Putamen (tissue), 1 donor: ENCODE results near the gene ALDH4A1.
"Not testable (repeated sequence)": the region's sequence is repeated elsewhere in the genome, so short reads cannot be mapped to it uniquely, and the experiment has no call there.

Experiments
- DNase-seq: peaks from one replicate; pipeline ENCODE4 v3.0.0-alpha.2; 2016; ENCODE audit warnings: low spot score

Gene ALDH4A1

GRCh38 chr1:18878538-18879214, 23.7 kb downstream of the ALDH4A1 start:
- no peak for DNase-seq

- no peak for DNase-seq
Measured at GRCh38 chr1:18877282-18877681, 25.1 kb downstream of the ALDH4A1 start.

- no peak for DNase-seq
Measured at GRCh38 chr1:18876210-18876609, 26.1 kb downstream of the ALDH4A1 start.

- DNase-seq: no peak
Measured at GRCh38 chr1:18875796-18876128, 26.6 kb downstream of the ALDH4A1 start.

GRCh38 chr1:18875107-18875795, 27.1 kb downstream of the ALDH4A1 start:
- DNase-seq: peak; percentile 67

GRCh38 chr1:18874600-18874999, 27.8 kb downstream of the ALDH4A1 start:
- no peak for DNase-seq

- DNase-seq: no peak
Measured at GRCh38 chr1:18874036-18874435, 28.3 kb downstream of the ALDH4A1 start.

- no peak for DNase-seq
Measured at GRCh38 chr1:18872071-18872611, 30.2 kb downstream of the ALDH4A1 start.

GRCh38 chr1:18871401-18872070, 30.8 kb downstream of the ALDH4A1 start:
- DNase-seq: no peak

GRCh38 chr1:18870957-18871356, 31.4 kb downstream of the ALDH4A1 start:
- no peak for DNase-seq

- not testable (repeated sequence) for DNase-seq
Measured at GRCh38 chr1:18870595-18870865, 31.8 kb downstream of the ALDH4A1 start.

- no peak for DNase-seq
Measured at GRCh38 chr1:18869847-18870594, 32.3 kb downstream of the ALDH4A1 start.

- peak; percentile 23 for DNase-seq
Measured at GRCh38 chr1:18868801-18869424, 33.4 kb downstream of the ALDH4A1 start.

GRCh38 chr1:18868354-18868753, 34.0 kb downstream of the ALDH4A1 start:
- DNase-seq: no peak

GRCh38 chr1:18866846-18867245, 35.5 kb downstream of the ALDH4A1 start:
- DNase-seq: no peak

- DNase-seq: no peak
Measured at GRCh38 chr1:18866314-18866713, 36.0 kb downstream of the ALDH4A1 start.

GRCh38 chr1:18865176-18865575, 37.2 kb downstream of the ALDH4A1 start:
- DNase-seq: no peak

GRCh38 chr1:18861590-18861989, 40.8 kb downstream of the ALDH4A1 start:
- DNase-seq: no peak

GRCh38 chr1:18861082-18861481, 41.3 kb downstream of the ALDH4A1 start:
- no peak for DNase-seq

GRCh38 chr1:18859560-18859959, 42.8 kb downstream of the ALDH4A1 start, which contains the start of gene TAS1R2:
Gene TAS1R2 (minus strand): TSS chr1:18859660. CDS start chr1:18859660, 0 bp downstream.
- DNase-seq: no peak

GRCh38 chr1:18858070-18858688, 44.2 kb downstream of the ALDH4A1 start:
- DNase-seq: no peak
